ENCODE data around the gene ECHS1. TPM values are rescaled to one million over a fixed set of nuclear protein-coding genes. Genes with fewer than 3 reads are reported as not detected.

ECHS1 gene
- total RNA-seq, 4 donors from 2014 or later = 64.0 to 77.7 (median 73.2) TPM

DNA sequence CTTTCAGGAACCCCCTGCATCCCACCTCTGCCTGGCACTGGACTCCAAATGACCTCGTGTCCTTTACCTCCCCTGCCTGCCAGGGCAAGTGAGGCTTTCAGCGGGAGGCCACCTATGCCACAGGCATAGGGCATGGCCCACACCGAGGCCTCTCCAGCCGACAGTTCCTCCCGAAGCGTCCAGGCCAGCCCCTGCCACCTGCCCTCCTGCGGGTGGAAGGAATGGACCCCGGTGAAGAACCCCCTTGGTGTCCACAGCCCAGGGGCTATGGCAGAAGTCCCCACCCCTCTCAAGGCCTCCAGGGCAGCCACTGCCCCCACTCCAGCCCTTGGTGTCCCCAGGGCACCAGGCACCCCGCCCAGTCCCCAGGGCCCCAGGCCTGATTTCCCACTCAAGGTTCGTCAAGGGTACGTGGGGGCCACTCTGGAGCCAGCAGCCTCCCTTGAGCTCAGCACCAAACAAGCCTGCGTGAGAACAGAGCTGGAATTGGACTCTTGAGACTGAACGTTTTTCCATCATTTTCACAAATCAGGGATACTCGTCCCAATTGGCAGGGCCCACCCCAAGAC, 18.4 kb downstream of the ECHS1 start:
- no peak overlapping the region for H3K4me3 ChIP-seq
- peaks cover 0 to 4% (median 0%) of the 10 kb centered on the region in 4 donors for H3K36me3 ChIP-seq
- intact Hi-C loops (cut with DNase I) = no loop called here
- H3K9me3 ChIP-seq = no peaks in the 10 kb centered on the region
- H3K27ac ChIP-seq (replicated peaks in 1 of 4) = no peak overlapping the region
- H3K27me3 ChIP-seq = peaks cover 0 to 74% (median 10%) of the 10 kb centered on the region in 4 donors
- peaks cover 16 to 23% (median 17%) of the 10 kb centered on the region in 4 donors for H3K4me1 ChIP-seq
- WGBS = 75% methylated on average over 2 of the region's 14 CpGs
- no peak for DNase-seq (ENCODE audit: extremely low spot score)
- TF ChIP-seq EP300 (IDR thresholded peaks at IDR 0.05) = no peak
- TF ChIP-seq, protein P1, sequence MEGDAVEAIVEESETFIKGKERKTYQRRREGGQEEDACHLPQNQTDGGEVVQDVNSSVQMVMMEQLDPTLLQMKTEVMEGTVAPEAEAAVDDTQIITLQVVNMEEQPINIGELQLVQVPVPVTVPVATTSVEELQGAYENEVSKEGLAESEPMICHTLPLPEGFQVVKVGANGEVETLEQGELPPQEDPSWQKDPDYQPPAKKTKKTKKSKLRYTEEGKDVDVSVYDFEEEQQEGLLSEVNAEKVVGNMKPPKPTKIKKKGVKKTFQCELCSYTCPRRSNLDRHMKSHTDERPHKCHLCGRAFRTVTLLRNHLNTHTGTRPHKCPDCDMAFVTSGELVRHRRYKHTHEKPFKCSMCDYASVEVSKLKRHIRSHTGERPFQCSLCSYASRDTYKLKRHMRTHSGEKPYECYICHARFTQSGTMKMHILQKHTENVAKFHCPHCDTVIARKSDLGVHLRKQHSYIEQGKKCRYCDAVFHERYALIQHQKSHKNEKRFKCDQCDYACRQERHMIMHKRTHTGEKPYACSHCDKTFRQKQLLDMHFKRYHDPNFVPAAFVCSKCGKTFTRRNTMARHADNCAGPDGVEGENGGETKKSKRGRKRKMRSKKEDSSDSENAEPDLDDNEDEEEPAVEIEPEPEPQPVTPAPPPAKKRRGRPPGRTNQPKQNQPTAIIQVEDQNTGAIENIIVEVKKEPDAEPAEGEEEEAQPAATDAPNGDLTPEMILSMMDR (IDR thresholded peaks at IDR 0.05) = no peak
- no peak for TF ChIP-seq POLR2A (IDR thresholded peaks at IDR 0.05; ENCODE audit: low read depth)
- no peak for TF ChIP-seq POLR2AphosphoS5 (IDR thresholded peaks at IDR 0.05)

DNA sequence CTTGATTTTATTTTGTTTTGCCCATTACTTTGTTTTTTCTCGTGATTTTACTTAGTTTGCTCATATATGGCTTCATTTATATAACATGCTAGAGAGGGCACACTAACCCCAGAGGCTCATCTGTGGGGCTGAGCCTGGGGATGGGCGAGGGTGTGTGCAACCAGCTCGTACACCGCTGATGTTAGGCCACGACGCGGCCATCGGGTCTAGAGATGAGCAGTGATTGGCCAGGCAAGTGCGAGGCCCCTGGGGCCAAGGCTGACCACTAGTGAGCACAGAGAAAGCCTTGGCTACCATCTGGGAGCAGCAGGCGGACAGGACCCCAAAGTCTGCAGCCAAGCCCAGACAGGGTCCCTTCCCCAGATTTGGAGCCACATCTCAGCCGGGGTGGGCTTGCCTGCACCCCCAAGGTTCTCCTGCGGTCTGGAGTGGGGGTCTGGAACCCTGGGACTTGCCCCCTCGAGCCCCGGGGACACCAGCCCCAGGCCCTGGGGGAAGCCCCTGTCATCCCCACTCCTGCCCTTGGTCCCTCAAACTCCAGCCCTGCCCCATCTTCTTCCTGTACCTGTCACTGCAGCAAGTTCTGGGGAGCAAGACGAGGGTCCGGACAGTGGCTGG, 19.1 kb downstream of the ECHS1 start:
- Histone ChIP-seq H3K4me3 (no peak overlapping the region), H3K9me3 (no peaks in the 10 kb centered on the region), H3K27me3 (peaks cover 0 to 81% (median 10%) of the 10 kb centered on the region in 4 donors), H3K4me1 (peaks cover 16 to 23% (median 17%) of the 10 kb centered on the region in 4 donors), H3K36me3 (peaks cover 0 to 4% (median 0%) of the 10 kb centered on the region in 4 donors), H3K27ac (replicated peaks in 1 of 4) (no peak overlapping the region)
- TF ChIP-seq POLR2AphosphoS5 (IDR thresholded peaks at IDR 0.05) (no peak), EP300 (IDR thresholded peaks at IDR 0.05) (no peak), POLR2A (IDR thresholded peaks at IDR 0.05; ENCODE audit: low read depth) (no peak)
- TF ChIP-seq, protein P1 (IDR thresholded peaks at IDR 0.05) = no peak
- DNase-seq (ENCODE audit: extremely low spot score) = no peak
- 95% methylated on average over 10 of the region's 16 CpGs for WGBS
- intact Hi-C loops (cut with DNase I) = no loop called here

DNA sequence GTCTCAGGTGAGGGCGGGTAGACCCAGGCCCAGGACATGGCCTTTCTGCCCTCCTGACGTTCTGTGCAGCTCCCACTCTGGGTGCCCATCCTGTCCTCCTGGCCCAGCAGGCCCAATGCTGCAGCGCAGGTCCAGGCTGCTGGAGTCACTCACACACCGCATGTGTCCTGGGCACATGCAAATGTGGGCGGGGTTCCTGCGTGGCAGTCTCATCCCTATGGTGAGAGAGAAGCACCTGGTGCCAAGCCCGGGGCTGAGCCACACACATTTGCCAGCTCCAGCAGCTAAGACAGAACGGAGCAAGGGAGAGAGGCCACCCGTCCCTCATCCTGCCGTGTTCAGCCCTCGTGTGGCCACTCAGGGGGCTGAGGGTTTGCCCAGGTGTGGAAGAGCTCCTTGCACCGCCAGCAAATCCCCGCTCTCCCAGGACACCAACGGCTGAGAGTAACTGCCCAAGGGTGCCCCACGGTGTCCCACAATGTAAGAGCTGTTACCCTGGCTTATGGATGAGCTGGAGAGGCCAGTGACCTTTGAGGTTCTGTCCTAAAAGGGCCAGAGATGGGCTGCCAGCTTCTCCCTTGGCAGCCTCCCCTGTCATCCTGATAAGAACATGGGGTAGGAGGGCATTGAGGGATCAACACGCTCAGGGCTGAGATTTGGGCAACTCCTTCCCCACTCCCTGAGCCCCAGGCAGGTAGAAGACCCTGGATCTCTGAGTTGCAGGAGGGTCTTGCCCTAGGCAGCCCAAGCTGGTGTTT, 19.8 kb downstream of the ECHS1 start:
- intact Hi-C loops (cut with DNase I) = no loop called here
- Histone ChIP-seq H3K9me3 (no peaks in the 10 kb centered on the region), H3K4me3 (no peak overlapping the region), H3K4me1 (peaks cover 16 to 22% (median 17%) of the 10 kb centered on the region in 4 donors), H3K27ac (replicated peaks in 1 of 4) (no peak overlapping the region), H3K27me3 (peaks cover 0 to 86% (median 10%) of the 10 kb centered on the region in 4 donors), H3K36me3 (peaks cover 0 to 4% (median 0%) of the 10 kb centered on the region in 4 donors)
- DNase-seq (ENCODE audit: extremely low spot score) = no peak
- WGBS = 76% methylated on average over 4 of the region's 16 CpGs
- no peak for TF ChIP-seq EP300 (IDR thresholded peaks at IDR 0.05)

DNA sequence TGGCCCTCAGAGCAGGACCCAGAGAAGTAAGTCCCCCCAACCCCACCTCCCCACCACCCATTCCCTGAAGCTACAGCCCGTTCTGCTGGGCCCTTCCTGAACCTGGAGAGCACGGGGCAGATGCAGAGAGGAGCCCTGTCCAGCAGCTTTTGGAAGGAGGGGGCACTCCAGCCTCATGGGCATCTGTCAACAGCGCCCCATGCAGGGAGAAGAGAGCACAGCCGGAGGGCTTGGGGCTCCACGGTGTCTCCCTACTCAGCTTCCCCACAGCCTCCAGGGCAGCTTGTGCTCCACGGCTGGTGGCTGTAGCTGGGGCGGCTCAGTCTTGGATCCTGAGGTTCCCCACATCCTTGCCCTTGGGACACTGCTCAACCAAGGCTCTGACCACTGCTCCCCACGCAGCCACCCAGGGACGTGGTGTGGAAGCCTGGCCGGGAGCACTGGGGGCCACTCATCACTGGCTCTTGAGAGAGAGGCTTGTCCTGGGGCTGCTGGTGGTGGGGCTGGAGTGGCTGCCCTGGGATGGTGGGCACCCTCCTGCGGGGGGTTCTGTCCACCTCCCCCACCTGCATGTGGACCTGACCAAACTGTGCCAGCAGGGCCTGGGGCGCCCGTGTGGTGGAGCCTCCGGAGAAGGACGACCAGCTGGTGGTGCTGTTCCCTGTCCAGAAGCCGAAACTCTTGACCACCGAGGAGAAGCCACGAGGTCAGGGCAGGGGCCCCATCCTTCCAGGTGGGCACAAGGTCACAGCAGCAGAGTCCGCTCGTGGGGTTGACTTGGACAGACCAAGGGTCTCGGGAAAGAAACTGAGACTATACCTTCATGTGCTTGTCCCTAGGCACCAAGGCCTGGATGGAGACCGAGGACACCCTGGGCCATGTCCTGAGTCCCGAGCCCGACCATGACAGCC, 21.5 kb downstream of the ECHS1 start:
- intact Hi-C loops (cut with DNase I) = no loop called here
- Histone ChIP-seq H3K27me3 (peaks cover 0 to 91% (median 12%) of the 10 kb centered on the region in 4 donors), H3K36me3 (peaks cover 0 to 4% (median 0%) of the 10 kb centered on the region in 4 donors), H3K4me3 (no peak overlapping the region), H3K27ac (replicated peaks in 1 of 4) (no peak overlapping the region), H3K9me3 (no peaks in the 10 kb centered on the region), H3K4me1 (peaks cover 4 to 8% (median 5%) of the 10 kb centered on the region in 4 donors)
- TF ChIP-seq, protein P1 (IDR thresholded peaks at IDR 0.05) = no peak
- TF ChIP-seq EP300 (IDR thresholded peaks at IDR 0.05) = no peak
- TF ChIP-seq POLR2A (IDR thresholded peaks at IDR 0.05; ENCODE audit: low read depth) = no peak
- TF ChIP-seq POLR2AphosphoS5 (IDR thresholded peaks at IDR 0.05) = no peak
- WGBS = 59% methylated on average over 8 of the region's 24 CpGs
- no peak for DNase-seq (ENCODE audit: extremely low spot score)

Data from esophagus muscularis mucosa (tissue), 4 donors.